COR-L47 (cell line): ENCODE measurements around the gene MCC.

ENCODE experiments used
- DNase-seq: peaks from one replicate; lab custom pipeline; 2025; lab: John Stamatoyannopoulos, UW

Gene MCC

GRCh38 chr5:113112435-113112834 lies 375.8 kb downstream of the MCC start:
- DNase-seq: no peak

- DNase-seq: no peak
Observed at GRCh38 chr5:113110117-113110516, 378.1 kb downstream of the MCC start.

- DNase-seq: no peak
Observed at GRCh38 chr5:113109344-113109743, 378.9 kb downstream of the MCC start.

DNA sequence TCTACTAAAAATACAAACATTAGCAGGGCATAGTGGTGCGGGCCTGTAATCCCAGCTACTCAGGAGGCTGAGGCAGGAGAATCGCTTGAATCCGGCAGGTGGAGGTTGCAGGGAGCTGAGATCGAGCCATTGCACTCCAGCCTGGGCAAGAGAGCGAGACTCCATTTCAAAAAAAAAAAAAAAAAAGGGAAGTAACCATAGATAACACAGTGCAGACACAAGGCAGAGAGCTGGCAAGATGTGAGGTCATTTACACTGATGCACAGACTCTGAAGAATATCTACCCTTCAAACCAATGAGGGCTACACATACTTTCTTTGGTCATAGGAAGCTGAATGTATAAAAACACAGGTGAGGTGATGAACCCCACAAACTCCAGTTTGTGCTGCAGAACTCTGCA lies 379.8 kb downstream of the MCC start:
- DNase-seq: no peak

GRCh38 chr5:113106821-113107220 lies 381.4 kb downstream of the MCC start:
- DNase-seq: no peak

- no peak for DNase-seq
Observed at GRCh38 chr5:113105693-113106280, 382.5 kb downstream of the MCC start.

GRCh38 chr5:113103330-113103729 lies 384.9 kb downstream of the MCC start:
- no peak for DNase-seq

- no peak for DNase-seq
Observed at GRCh38 chr5:113102121-113102531, 386.1 kb downstream of the MCC start.

DNA sequence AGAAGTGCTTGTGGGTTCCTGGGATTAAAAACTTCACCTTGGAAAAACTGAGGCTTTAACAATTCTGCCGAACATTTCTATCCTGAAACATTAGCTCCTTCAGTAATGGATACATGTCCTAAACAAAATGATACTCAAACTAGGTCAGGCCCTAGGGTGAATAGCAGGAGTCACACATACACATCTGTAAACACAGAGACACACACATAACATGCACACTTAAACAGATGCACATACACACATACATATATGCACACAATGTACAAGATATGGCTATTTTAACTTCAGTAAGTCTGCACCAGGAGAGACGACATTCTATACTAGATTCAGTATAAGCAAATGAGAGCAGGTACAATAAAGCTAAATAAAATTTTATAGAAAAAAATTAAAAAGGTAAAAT lies 387.3 kb downstream of the MCC start:
- DNase-seq: no peak

DNA sequence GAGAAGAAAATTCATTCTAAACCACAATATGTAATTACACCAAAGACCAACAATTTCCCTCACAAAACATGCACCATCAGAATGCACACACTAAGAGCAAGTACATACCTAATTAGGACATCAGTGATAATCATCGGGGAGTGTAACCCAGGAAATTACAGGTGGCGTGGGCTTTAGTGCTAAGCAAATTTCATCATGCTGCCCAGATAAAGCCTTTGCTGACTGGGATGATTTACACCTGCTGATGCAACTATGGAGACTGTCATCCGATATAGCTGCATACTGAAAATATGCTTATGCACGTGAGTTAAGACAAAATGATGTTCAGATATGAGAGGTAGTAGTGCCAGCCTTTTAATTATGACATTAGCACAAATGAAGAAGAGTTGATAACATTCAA lies 388.4 kb downstream of the MCC start:
- DNase-seq: peak; percentile 74

- no peak for DNase-seq
Observed at GRCh38 chr5:113098378-113098777, 389.9 kb downstream of the MCC start.

DNA sequence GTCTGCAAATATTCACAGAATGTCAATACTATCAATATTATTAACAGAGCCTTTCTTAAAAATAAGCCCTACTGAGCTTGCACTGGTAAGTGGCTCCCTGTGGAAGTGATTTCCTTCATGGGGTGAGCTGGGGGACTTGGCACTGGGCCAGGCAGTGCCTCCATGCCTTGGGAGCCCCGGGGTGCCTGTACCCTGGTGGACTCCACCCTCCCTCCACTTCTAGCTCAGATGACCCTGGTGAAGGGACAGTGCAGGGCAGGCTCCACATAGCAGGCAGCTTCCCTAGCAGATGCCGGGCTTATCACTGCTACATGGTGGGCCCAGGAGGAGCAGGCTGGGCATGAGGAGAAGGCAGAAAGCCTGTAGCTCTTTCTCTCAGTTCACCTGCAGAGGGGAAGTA lies 392.4 kb downstream of the MCC start:
- DNase-seq: no peak

GRCh38 chr5:113093558-113093957 lies 394.7 kb downstream of the MCC start:
- DNase-seq: no peak

DNA sequence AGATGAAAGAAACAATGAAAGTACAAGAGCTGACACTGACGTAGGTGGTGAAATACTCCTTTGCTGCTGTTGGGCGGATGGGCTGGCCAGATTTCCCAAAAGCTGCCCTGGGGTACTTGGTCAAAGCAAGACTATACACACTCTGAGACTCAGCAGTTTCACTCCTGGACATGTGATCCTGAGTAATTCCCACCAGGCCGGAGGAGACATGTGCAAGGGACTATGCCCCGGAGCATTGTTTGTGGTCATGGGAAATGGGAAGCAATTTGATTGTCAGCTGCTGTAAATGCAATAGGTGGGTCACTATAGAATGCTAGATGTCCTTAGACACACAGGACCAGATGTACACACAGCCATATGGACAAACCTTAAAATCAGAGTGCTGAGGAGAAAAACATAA lies 395.6 kb downstream of the MCC start:
- DNase-seq: no peak

GRCh38 chr5:113091622-113092021 lies 396.6 kb downstream of the MCC start:
- DNase-seq: no peak

DNA sequence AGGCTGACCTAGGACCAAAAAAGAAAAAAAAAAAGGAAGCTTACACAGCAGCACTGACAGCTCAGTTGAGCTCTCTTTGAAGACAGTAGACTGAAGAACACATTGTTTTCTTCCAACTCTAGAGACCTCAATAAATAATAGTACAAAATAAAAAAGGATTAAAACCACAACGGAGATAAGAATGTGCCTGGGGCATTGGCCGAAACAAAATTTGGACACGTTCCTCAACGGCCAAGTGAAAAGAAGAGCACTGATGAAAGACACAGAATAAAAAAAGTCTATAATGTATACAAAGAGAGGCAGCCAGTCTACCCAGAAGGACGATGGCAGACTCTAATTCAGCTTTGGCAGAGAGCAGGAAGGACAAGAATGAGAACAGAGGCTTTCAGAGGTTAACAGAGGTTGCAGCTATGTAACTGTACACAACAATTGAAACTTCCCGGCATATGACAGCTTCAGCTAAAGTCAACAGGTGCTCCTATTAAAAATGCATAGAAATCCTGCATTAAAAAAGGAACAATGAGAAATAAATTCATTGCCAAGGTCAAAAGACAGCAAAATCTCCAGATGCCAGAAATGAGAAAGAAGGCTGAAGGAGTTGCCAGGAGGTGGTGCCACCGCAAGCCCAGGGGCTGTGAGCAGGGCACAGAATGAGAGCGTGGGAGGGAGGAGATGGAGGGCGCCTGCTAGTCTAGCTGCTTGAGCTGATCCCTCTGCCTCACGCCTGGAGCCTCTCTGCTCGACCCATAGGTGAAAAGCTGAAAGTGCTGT lies 397.7 kb downstream of the MCC start:
- no peak for DNase-seq

GRCh38 chr5:113089653-113090335 lies 398.5 kb downstream of the MCC start:
- DNase-seq: no peak

- DNase-seq: no peak
Observed at GRCh38 chr5:113087976-113088514, 400.2 kb downstream of the MCC start.

- DNase-seq: no peak
Observed at GRCh38 chr5:113085880-113086409, 402.3 kb downstream of the MCC start.

DNA sequence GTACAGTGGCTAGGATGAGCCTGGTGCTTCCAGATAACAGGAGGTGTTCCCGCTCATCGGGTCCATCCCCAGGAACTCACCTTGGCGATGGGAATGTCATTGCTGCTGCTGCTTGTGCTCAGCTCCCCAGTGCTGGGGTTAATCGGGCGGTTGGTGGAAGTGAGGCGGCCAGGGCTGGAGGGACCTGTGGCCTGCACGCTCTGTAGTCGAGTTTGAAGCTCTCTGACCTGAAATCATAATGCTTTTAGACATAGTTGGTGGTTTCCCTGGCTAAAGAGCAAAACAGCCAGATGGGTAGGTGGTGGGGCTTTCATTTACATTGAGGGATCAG lies 403.2 kb downstream of the MCC start:
- no peak for DNase-seq

DNA sequence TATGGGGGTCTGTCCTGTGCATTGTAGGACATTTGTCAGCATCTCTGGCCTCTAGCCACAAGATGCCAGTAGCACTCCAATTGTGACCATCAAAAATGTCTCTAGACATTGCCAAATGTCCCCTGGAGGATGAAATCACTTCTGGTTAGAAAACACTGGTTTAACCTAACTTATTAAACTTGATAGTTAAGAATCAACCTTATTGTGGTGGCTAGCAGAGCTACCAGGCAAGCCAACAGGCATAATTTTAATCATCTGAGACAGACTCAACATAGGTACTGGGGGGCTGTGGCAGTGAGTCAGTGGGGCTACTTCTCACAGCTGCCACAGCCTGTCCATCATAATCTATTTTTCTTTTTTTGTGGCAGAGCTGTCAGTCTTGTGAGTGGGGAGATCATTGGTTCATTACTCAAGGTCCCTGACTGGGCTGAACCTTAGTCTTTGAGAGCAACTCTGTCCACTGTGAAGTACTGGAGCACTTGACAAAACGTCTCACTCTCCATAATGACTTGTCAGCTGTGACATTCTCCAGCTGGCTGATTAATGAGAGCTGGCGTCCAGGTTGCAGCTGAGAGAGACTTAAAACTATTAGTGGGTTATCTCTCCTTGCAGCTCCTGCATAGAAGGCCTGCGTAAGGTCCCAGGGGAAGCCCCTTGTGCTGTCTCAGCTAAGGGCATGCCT lies 403.7 kb downstream of the MCC start:
- no peak for DNase-seq

- no peak for DNase-seq
Observed at GRCh38 chr5:113083481-113083880, 404.8 kb downstream of the MCC start.
